Thoracic aorta (tissue), 2 donors: ENCODE data around the gene MYO9A. TPM values are rescaled to one million over a fixed set of nuclear protein-coding genes. Genes with fewer than 3 reads are reported as not detected.

Experiments used
- ATAC-seq: fragments of 150-250 bp; one replicate; pipeline ENCODE4 v1.8.0; 2017; ENCODE audit warnings: low read depth; ENCODE audit not compliant: insufficient number of reproducible peaks, low FRiP score
- DNase-seq: peaks from one replicate; pipeline ENCODE4 v3.0.0-alpha.2; 2020; ENCODE audit warnings: low spot score
- H3K27ac ChIP-seq, 2 donors: fragments of 200-600 bp; sonication (generic); 1 replicate in 1 of 2; 2 replicates in 1 of 2; pipeline ENCODE4 v1.5.1; 2016; ENCODE audit warnings: mild to moderate bottlenecking in 2 of 2, moderate library complexity in 2 of 2
- H3K27me3 ChIP-seq: fragments of 200-600 bp; sonication (generic); replicated peaks from 2 replicates; pipeline ENCODE4 v1.6.0; 2016; ENCODE audit warnings: mild to moderate bottlenecking; ENCODE audit not compliant: insufficient read depth
- H3K36me3 ChIP-seq: fragments of 200-600 bp; sonication (generic); one replicate; pipeline ENCODE4 v1.5.1; 2016
- H3K4me1 ChIP-seq, 2 donors: fragments of 200-600 bp; sonication (generic); 1 replicate in 1 of 2; 2 replicates in 1 of 2; pipeline versions ENCODE4 v1.5.1 to v1.6.0; 2016; ENCODE audit warnings: low read depth in 2 of 2, mild to moderate bottlenecking in 1 of 2; ENCODE audit not compliant: control insufficient read depth in 1 of 2
- H3K4me3 ChIP-seq: fragments of 200-600 bp; sonication (generic); 2 replicates; pipeline ENCODE4 v1.5.1; 2016; ENCODE audit warnings: mild to moderate bottlenecking
- H3K9me3 ChIP-seq: fragments of 200-600 bp; sonication (generic); 2 replicates; pipeline ENCODE4 v1.5.1; 2016
- total RNA-seq, 2 donors: library from RNA; depleted of rRNA; stranded (reverse); fragments of >200 nt; gene quantifications; one replicate each; pipeline versions ENCODE4 v1.1.0 to v1.2.3, GENCODE V29; 2016
- TF ChIP-seq, protein P1 (sequence below): fragments of 200-600 bp; sonication (generic); IDR thresholded peaks from one replicate; pipeline ENCODE4 v1.5.1; 2019; ENCODE audit warnings: antibody characterized with exemption

The MYO9A gene
- total RNA-seq, 2 donors from 2014 or later, result 48.2 to 57.4 TPM

DNA sequence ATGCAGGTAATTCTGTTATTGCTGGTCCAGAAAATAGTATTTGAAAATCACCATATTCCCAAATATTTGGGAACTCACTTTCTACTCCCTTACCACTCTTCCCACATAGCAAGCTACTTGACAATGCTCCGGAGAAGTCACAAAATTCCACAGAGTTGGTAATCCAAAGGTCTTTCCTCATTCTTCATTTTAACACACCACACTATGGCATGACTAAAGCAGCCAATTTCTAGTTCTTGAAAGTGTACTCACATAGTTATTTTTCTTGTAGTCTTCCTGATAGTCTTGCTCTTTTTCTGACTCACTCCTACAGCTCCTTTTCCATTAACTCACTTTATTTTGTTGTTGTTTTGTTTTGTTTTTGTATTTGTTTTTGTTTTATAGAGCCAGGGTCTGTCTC, 67.2 kb downstream of the MYO9A start:
- Histone ChIP-seq H3K36me3 (peaks cover 5% of the 10 kb centered on the region), H3K27me3 (no peaks in the 10 kb centered on the region), H3K4me1 (peaks cover 6 to 26% of the 10 kb centered on the region in 2 donors), H3K4me3 (no peak overlapping the region), H3K9me3 (no peaks in the 10 kb centered on the region), H3K27ac (no peak overlapping the region)
- ATAC-seq (no peak), DNase-seq (no peak)
- TF ChIP-seq, protein P1, sequence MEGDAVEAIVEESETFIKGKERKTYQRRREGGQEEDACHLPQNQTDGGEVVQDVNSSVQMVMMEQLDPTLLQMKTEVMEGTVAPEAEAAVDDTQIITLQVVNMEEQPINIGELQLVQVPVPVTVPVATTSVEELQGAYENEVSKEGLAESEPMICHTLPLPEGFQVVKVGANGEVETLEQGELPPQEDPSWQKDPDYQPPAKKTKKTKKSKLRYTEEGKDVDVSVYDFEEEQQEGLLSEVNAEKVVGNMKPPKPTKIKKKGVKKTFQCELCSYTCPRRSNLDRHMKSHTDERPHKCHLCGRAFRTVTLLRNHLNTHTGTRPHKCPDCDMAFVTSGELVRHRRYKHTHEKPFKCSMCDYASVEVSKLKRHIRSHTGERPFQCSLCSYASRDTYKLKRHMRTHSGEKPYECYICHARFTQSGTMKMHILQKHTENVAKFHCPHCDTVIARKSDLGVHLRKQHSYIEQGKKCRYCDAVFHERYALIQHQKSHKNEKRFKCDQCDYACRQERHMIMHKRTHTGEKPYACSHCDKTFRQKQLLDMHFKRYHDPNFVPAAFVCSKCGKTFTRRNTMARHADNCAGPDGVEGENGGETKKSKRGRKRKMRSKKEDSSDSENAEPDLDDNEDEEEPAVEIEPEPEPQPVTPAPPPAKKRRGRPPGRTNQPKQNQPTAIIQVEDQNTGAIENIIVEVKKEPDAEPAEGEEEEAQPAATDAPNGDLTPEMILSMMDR, result no peak

DNA sequence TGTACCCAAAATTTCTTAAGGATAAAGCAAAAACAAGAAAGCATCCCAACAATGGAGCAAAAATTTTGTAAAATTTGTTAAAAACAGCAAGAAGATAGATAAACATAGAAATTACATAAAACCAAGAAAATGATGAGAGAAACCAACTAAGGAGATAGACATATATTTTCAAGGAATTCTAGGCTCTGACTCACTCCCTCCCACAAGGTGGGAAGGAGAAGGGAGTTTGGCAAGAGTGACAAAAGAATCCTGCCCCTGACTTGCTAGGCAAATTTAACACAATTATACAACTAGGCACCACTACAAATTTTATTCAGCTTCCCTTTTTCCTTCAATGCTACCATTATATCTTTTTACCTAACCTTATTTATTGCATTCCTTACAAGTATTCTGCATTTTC, 70.9 kb downstream of the MYO9A start:
- Histone ChIP-seq H3K9me3 (no peaks in the 10 kb centered on the region), H3K27ac (no peak overlapping the region), H3K36me3 (peaks cover 7% of the 10 kb centered on the region), H3K27me3 (no peaks in the 10 kb centered on the region), H3K4me1 (peaks cover 7 to 24% of the 10 kb centered on the region in 2 donors), H3K4me3 (no peak overlapping the region)
- DNase-seq (no peak), ATAC-seq (no peak)
- TF ChIP-seq, protein P1, result no peak

DNA sequence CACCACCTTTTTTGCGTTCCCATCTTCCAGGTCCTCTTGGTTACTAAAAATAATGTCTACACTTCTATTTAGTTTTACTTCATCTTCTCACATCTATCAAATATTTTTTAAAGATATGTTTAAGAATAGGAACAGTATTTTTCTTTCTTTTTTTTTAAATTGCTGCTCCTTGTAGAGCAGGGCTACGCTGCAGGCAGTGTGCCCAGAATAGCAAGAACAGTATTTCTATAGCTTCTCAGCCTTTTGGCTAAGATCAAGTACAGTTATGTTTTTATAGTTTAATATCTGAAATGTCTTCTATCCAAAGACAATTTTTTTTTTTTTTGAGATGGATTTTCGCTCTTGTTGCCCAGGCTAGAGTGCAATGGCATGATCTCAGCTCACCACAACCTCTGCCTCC, 73.0 kb downstream of the MYO9A start:
- Histone ChIP-seq H3K27ac (no peak overlapping the region), H3K27me3 (no peaks in the 10 kb centered on the region), H3K36me3 (peaks cover 7% of the 10 kb centered on the region), H3K4me3 (no peak overlapping the region), H3K4me1 (peaks cover 7 to 24% of the 10 kb centered on the region in 2 donors), H3K9me3 (no peaks in the 10 kb centered on the region)
- ATAC-seq, result no peak
- DNase-seq, result no peak
- TF ChIP-seq, protein P1, result no peak

DNA sequence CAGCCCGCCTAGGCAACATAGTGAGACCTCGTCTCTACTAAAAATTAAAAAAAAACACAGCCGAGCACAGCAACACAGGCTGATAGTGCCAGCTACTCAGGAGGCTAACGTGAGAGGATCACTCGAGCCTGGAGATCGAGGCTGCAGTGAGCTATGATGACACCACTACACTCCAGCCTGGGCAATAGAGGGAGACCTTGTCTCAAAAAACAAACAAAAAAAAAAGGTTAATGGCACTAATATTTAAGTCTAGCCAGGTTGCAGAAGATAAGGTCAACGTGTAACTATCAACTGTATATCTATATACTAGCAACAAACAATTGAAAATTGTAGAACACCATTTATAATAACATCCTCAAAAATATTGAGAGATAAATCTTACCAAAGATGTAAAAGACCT, 75.1 kb downstream of the MYO9A start:
- DNase-seq (no peak), ATAC-seq (no peak)
- Histone ChIP-seq H3K27ac (no peak overlapping the region), H3K27me3 (no peaks in the 10 kb centered on the region), H3K9me3 (no peaks in the 10 kb centered on the region), H3K36me3 (peaks cover 7% of the 10 kb centered on the region), H3K4me1 (peaks cover 7 to 24% of the 10 kb centered on the region in 2 donors), H3K4me3 (no peak overlapping the region)
- TF ChIP-seq, protein P1, result no peak

DNA sequence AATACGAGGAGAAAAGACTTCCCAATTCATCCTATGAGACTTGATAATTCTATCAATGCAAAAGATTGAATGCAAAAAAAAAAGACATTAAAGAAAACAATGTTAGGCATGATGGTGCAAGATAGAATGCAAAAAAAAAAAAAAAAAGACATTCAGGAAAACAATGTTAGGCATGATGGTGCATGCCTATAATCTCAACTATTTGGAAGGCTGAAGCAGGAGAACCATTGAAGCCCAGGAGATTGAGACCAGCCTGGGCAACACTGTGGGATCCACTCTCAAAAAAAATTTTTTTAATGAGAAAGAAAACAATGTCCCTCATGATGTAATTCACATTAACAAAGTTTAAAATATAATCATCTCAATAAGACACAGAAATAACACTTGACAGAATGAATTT, 75.9 kb downstream of the MYO9A start:
- no peak overlapping the region for H3K27ac ChIP-seq
- no peak overlapping the region for H3K4me3 ChIP-seq
- H3K9me3 ChIP-seq, result no peaks in the 10 kb centered on the region
- TF ChIP-seq, protein P1, result no peak
- peaks cover 5 to 19% of the 10 kb centered on the region in 2 donors for H3K4me1 ChIP-seq
- peaks cover 7% of the 10 kb centered on the region for H3K36me3 ChIP-seq
- DNase-seq, result no peak
- H3K27me3 ChIP-seq, result no peaks in the 10 kb centered on the region
- ATAC-seq, result no peak
